Heart left ventricle (tissue), 13 donors: ENCODE results near the gene PVR.

Experiments used
- POLR2A ChIP-seq, 2 donors: fragments of 450-650 bp; IDR thresholded peaks; one replicate each; pipeline ENCODE4 v1.6.1; 2017; ENCODE audit warnings: antibody characterized with exemption in 2 of 2, mild to moderate bottlenecking in 2 of 2, moderate library complexity in 2 of 2
- TF ChIP-seq, protein P1 (sequence below), 12 donors: fragments of 200-600 bp; sonication (generic) in 4 of 12; IDR thresholded peaks; one replicate each; pipeline versions ENCODE4 v1.5.0 to v1.8.0; 2018 to 2022; ENCODE audit warnings: antibody characterized with exemption in 12 of 12, mild to moderate bottlenecking in 5 of 12
- donor health status: ischemic (EF 13 %, LVEDD 7.1; RV severe dilation, severe dysfunction).
- donor health status: DM: no; HTN: yes; CAD: no.
- donor health status: DM: no; HTN: no; CAD: no.
- donor health status: ischemic (EF 25% LVEDD 6.9; RV normal size, moderate dysfunction).
- donor health status: ischemic (EF 25% LVEDD 5.7; RV mildly dilated, moderate dysfunction).
- donor health status: ischemic (EF 35%, LVEDD 5.7; RV mildly dilated, moderate dysfunction).
- donor health status: nonischemic (EF 11% LVEDD 7.7; RV severe dilation, severe dysfunction).
- donor health status: DM: yes; HTN: yes; CAD: no.
- donor health status: PGD.
- donor health status: ischemic (EF 29% LVEDD 5.4; RV normal size, mild dysfunction).
- donor health status: nonischemic (EF 23%, LVEDD 6.1; RV moderate dilation, normal function).

DNA sequence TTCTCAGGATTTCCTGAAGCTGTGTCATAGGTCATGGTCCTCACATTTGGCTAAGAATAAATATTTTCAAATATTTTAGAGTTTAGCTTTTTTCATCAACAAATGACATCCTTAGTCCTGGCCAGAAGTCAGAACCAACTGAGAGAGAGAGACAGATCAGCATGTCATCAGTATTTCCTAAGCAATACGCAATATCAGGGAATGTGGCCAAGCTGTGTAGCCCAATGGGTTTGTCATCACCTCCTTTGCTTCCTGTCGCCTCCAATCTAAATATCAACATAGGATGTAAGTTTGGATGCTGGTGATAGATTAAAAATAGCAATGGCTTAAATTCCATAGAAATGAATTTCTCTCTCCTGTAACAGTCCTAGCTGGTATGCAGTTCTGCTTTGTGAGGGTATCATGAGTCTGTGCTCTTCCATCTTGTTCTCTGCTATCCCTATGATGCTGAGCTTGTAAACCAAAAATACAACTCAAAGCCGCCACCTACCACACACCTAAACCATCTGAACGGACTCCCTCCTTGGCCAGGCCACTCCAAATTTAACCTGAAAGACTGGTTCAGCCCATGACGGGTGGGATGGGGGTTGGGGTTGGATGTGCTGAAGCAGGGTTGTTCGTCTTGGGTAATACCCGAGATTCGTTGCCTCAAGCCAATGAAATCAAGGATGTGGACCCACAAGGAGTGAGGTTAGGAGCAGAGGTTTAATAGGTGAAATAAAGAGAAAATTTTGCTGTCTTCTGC is 40.3 kb upstream of the PVR start:
- TF ChIP-seq, protein P1, sequence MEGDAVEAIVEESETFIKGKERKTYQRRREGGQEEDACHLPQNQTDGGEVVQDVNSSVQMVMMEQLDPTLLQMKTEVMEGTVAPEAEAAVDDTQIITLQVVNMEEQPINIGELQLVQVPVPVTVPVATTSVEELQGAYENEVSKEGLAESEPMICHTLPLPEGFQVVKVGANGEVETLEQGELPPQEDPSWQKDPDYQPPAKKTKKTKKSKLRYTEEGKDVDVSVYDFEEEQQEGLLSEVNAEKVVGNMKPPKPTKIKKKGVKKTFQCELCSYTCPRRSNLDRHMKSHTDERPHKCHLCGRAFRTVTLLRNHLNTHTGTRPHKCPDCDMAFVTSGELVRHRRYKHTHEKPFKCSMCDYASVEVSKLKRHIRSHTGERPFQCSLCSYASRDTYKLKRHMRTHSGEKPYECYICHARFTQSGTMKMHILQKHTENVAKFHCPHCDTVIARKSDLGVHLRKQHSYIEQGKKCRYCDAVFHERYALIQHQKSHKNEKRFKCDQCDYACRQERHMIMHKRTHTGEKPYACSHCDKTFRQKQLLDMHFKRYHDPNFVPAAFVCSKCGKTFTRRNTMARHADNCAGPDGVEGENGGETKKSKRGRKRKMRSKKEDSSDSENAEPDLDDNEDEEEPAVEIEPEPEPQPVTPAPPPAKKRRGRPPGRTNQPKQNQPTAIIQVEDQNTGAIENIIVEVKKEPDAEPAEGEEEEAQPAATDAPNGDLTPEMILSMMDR (IDR thresholded peaks at IDR 0.05): no peak
- no peak for TF ChIP-seq POLR2A (IDR thresholded peaks at IDR 0.05)
